ENCODE data around the gene SMARCE1.

SMARCE1 gene

DNA sequence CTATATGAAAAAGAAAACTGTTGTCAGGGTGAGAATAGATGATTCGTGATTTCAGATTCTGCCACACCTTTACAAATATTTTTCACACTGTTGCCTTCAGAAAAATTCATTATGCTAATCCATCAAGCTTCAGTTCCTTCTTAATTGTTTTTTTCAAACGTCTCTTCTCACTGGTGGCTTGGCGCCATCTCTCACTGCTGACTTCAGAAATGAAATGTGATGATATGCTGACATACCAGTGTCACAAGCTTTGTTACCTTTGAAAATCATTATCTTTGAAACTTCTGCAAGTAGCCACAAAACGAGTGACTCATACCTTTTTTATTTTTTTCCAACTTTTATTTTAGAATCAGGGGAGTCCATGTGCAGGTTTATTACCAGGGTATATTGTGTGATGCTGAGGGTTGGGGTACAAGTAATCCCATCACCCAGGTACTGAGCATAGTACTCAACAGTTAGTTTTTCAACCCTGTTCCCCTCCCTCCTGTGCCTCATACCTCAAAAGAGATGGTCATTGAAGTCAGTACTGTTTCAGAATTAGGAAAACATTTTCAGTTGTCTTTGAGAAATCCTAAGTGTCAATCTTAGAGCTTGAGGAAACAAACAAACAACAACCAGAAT lies 31.4 kb upstream of the SMARCE1 start:
- Histone ChIP-seq H3K36me3 (ENCODE audit: insufficient read depth, low read length) (no peaks in the 10 kb centered on the region), H3K9ac (ENCODE audit: low read depth, low read length) (no peak overlapping the region), H3K4me1 (ENCODE audit: insufficient read depth, low read length) (no peaks in the 10 kb centered on the region), H3K9me3 (ENCODE audit: insufficient read depth, low read length, severe bottlenecking) (no peaks in the 10 kb centered on the region), H3K4me3 (ENCODE audit: low read depth in 1 of 2, low read length in 2 of 2) (no peak overlapping the region), H3K4me2 (ENCODE audit: insufficient read depth, low read length) (no peak overlapping the region), H2AFZ (ENCODE audit: low read depth, low read length) (no peak overlapping the region), H4K20me1 (ENCODE audit: insufficient read depth, low read length) (no peaks in the 10 kb centered on the region), H3K27ac (ENCODE audit: low read length) (no peak overlapping the region), H3K79me2 (ENCODE audit: insufficient read depth, low read length) (no peaks in the 10 kb centered on the region), H3K27me3 (ENCODE audit: insufficient read depth, low read length, poor library complexity) (peaks cover 33% of the 10 kb centered on the region)
- no peak for DNase-seq
- TF ChIP-seq, protein P1, sequence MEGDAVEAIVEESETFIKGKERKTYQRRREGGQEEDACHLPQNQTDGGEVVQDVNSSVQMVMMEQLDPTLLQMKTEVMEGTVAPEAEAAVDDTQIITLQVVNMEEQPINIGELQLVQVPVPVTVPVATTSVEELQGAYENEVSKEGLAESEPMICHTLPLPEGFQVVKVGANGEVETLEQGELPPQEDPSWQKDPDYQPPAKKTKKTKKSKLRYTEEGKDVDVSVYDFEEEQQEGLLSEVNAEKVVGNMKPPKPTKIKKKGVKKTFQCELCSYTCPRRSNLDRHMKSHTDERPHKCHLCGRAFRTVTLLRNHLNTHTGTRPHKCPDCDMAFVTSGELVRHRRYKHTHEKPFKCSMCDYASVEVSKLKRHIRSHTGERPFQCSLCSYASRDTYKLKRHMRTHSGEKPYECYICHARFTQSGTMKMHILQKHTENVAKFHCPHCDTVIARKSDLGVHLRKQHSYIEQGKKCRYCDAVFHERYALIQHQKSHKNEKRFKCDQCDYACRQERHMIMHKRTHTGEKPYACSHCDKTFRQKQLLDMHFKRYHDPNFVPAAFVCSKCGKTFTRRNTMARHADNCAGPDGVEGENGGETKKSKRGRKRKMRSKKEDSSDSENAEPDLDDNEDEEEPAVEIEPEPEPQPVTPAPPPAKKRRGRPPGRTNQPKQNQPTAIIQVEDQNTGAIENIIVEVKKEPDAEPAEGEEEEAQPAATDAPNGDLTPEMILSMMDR (IDR thresholded peaks at IDR 0.05; ENCODE audit: borderline replicate concordance, extremely low read depth, low read length, poor library complexity, severe bottlenecking) = no peak
- no peak for ATAC-seq (ENCODE audit: insufficient read depth, low read depth)

DNA sequence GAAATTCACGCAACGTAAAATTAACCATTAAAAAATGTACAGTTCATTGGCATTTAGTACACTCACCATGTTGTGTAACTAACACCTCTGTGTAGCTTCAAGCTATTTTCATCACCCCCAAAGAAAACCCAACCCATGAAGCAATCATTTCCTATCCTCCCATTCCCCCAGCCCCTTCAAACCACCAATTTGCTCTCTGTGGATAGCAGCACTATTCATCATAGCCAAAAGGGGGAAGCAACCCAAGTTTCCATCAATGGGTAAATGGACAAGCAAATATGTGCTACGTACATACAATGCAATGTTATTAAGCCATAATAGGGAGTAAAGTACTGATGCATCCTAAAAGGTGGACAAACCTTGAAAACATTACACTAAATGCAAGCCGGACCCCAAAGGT lies 28.3 kb upstream of the SMARCE1 start:
- ATAC-seq (ENCODE audit: insufficient read depth, low read depth) = no peak

DNA sequence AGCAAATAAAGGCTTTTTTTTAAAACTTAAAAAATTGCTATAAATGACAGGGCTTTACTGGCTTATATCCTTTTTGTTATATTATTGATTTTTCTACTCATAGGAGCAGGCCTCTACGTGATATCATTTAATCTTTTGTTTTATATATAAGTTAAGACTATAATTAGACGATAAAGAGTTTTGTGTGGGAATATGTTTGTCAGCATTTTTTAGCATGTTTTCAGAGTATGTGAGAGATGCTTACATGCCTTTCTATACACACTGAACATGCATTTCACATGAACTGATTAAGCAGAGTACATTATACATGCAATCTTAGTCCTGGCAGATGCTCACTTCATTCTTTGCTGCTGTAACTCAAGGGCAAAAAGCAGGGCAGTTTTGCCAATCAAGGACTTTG lies 25.0 kb upstream of the SMARCE1 start:
- ATAC-seq (ENCODE audit: insufficient read depth, low read depth) = no peak
- no peaks in the 10 kb centered on the region for H3K9me3 ChIP-seq (ENCODE audit: insufficient read depth, low read length, severe bottlenecking)
- no peak overlapping the region for H3K4me3 ChIP-seq (ENCODE audit: low read depth in 1 of 2, low read length in 2 of 2)
- H3K79me2 ChIP-seq (ENCODE audit: insufficient read depth, low read length) = no peaks in the 10 kb centered on the region
- no peak overlapping the region for H3K9ac ChIP-seq (ENCODE audit: low read depth, low read length)
- H2AFZ ChIP-seq (ENCODE audit: low read depth, low read length) = no peak overlapping the region
- TF ChIP-seq, protein P1 (IDR thresholded peaks at IDR 0.05; ENCODE audit: borderline replicate concordance, extremely low read depth, low read length, poor library complexity, severe bottlenecking) = no peak
- TF ChIP-seq EZH2 (IDR thresholded peaks at IDR 0.05; ENCODE audit: borderline replicate concordance, low read depth, low read length, severe bottlenecking) = no peak
- H3K4me2 ChIP-seq (ENCODE audit: insufficient read depth, low read length) = no peak overlapping the region
- no peaks in the 10 kb centered on the region for H3K36me3 ChIP-seq (ENCODE audit: insufficient read depth, low read length)
- peaks cover 44% of the 10 kb centered on the region for H3K27me3 ChIP-seq (ENCODE audit: insufficient read depth, low read length, poor library complexity)
- H3K27ac ChIP-seq (ENCODE audit: low read length) = no peak overlapping the region
- no peak for DNase-seq
- H3K4me1 ChIP-seq (ENCODE audit: insufficient read depth, low read length) = no peaks in the 10 kb centered on the region
- no peaks in the 10 kb centered on the region for H4K20me1 ChIP-seq (ENCODE audit: insufficient read depth, low read length)

More for the DNA sequence above, 28.3 kb upstream of the SMARCE1 start:
- no peaks in the 10 kb centered on the region for H3K79me2 ChIP-seq (ENCODE audit: insufficient read depth, low read length)
- H4K20me1 ChIP-seq (ENCODE audit: insufficient read depth, low read length) = no peaks in the 10 kb centered on the region
- H3K9me3 ChIP-seq (ENCODE audit: insufficient read depth, low read length, severe bottlenecking) = no peaks in the 10 kb centered on the region
- no peak overlapping the region for H3K4me2 ChIP-seq (ENCODE audit: insufficient read depth, low read length)
- TF ChIP-seq, protein P1 (IDR thresholded peaks at IDR 0.05; ENCODE audit: borderline replicate concordance, extremely low read depth, low read length, poor library complexity, severe bottlenecking) = no peak
- TF ChIP-seq EZH2 (IDR thresholded peaks at IDR 0.05; ENCODE audit: borderline replicate concordance, low read depth, low read length, severe bottlenecking) = no peak
- H3K4me1 ChIP-seq (ENCODE audit: insufficient read depth, low read length) = no peaks in the 10 kb centered on the region
- no peaks in the 10 kb centered on the region for H3K36me3 ChIP-seq (ENCODE audit: insufficient read depth, low read length)
- H3K4me3 ChIP-seq (ENCODE audit: low read depth in 1 of 2, low read length in 2 of 2) = no peak overlapping the region
- H2AFZ ChIP-seq (ENCODE audit: low read depth, low read length) = no peak overlapping the region
- H3K27me3 ChIP-seq (ENCODE audit: insufficient read depth, low read length, poor library complexity) = peaks cover 35% of the 10 kb centered on the region
- H3K27ac ChIP-seq (ENCODE audit: low read length) = no peak overlapping the region
- no peak overlapping the region for H3K9ac ChIP-seq (ENCODE audit: low read depth, low read length)
- DNase-seq = no peak

- H4K20me1 ChIP-seq (ENCODE audit: insufficient read depth, low read length) = no peaks in the 10 kb centered on the region
- H3K4me3 ChIP-seq (ENCODE audit: low read depth in 1 of 2, low read length in 2 of 2) = no peak overlapping the region
- no peak for TF ChIP-seq EZH2 (IDR thresholded peaks at IDR 0.05; ENCODE audit: borderline replicate concordance, low read depth, low read length, severe bottlenecking)
- TF ChIP-seq, protein P1 (IDR thresholded peaks at IDR 0.05; ENCODE audit: borderline replicate concordance, extremely low read depth, low read length, poor library complexity, severe bottlenecking) = no peak
- H3K4me1 ChIP-seq (ENCODE audit: insufficient read depth, low read length) = no peaks in the 10 kb centered on the region
- DNase-seq = no peak
- H2AFZ ChIP-seq (ENCODE audit: low read depth, low read length) = no peak overlapping the region
- no peak overlapping the region for H3K9ac ChIP-seq (ENCODE audit: low read depth, low read length)
- H3K27me3 ChIP-seq (ENCODE audit: insufficient read depth, low read length, poor library complexity) = peaks cover 43% of the 10 kb centered on the region
- H3K4me2 ChIP-seq (ENCODE audit: insufficient read depth, low read length) = no peak overlapping the region
- no peak overlapping the region for H3K27ac ChIP-seq (ENCODE audit: low read length)
- H3K36me3 ChIP-seq (ENCODE audit: insufficient read depth, low read length) = no peaks in the 10 kb centered on the region
- H3K9me3 ChIP-seq (ENCODE audit: insufficient read depth, low read length, severe bottlenecking) = no peaks in the 10 kb centered on the region
- H3K79me2 ChIP-seq (ENCODE audit: insufficient read depth, low read length) = no peaks in the 10 kb centered on the region
- no peak for ATAC-seq (ENCODE audit: insufficient read depth, low read depth)
These were observed 23.7 kb upstream of the SMARCE1 start for GRCh38 chr17:40671282-40671681.
